ENCODE results near the gene IPO11. TPM values are rescaled to one million over a fixed set of nuclear protein-coding genes. Genes with fewer than 3 reads are reported as not detected.
"Not testable (repeated sequence)": the region's sequence is repeated elsewhere in the genome, so short reads cannot be mapped to it uniquely, and the experiment has no call there.

Gene IPO11
- total RNA-seq, 1 experiment from 2014 or later: 16.1 TPM

DNA sequence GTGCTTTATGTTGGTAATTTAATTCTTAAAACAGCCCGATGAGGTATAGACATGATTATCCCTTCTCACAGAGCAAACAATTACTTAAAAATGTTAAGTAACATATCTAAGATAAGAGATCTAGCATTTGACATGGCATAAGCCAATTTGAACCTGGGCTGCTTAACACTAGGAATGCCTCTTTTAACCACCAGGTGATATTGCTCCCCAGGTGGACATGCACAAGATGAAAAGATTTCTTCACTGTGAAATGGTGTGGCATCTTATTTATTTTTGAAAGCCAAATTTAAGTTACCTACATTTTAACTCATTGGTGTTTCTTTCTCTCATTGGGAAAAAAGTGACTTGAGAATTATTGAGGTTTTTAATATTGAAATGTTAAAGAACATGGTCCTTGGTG lies 150.3 kb downstream of the IPO11 start:
- no TSS peak for BruUV-seq (replicated peaks)
- no peaks in the 10 kb centered on the region for H3K9me3 ChIP-seq (ENCODE audit: low read length)

DNA sequence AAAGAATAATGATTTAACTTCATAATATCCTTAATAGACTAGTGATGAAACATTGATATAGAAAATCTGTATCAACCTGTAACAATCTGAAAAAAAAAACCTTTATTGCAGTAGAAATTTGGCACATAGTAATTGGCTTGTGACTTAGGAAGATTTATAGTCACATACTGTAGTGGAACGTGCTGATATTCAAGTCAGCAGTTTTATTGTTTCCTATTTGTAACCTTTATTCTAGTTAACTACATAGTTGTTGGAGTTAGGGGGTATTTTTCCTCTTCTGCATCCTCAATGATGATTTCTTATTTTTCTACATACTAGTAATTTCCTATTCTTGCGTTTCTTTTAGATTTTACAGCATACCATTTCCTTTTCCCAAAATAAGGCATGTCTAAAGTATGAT lies 151.5 kb downstream of the IPO11 start:
- H3K27me3 ChIP-seq (ENCODE audit: low read length): no peaks in the 10 kb centered on the region
- H3K9me2 ChIP-seq (replicated peaks; ENCODE audit: low read length): no peaks in the 10 kb centered on the region
- CTCF ChIA-PET: no interaction called here
- no peaks in the 10 kb centered on the region for H3K79me2 ChIP-seq (ENCODE audit: low read length)
- DNase-seq (no peak), ATAC-seq (no peak)
- H3K27ac ChIP-seq (ENCODE audit: low read length): no peak overlapping the region
- H3K9me3 ChIP-seq (ENCODE audit: low read length): no peaks in the 10 kb centered on the region
- no peaks in the 10 kb centered on the region for H3F3A ChIP-seq (ENCODE audit: low read length, unreplicated experiment)
- no peaks in the 10 kb centered on the region for H4K20me1 ChIP-seq (ENCODE audit: low read length)
- intact Hi-C loops (cut with micrococcal nuclease): no loop called here
- H3K4me3 ChIP-seq (ENCODE audit: low read length): no peak overlapping the region
- no peaks in the 10 kb centered on the region for H3K4me1 ChIP-seq (ENCODE audit: insufficient read depth, low read length)
- no peak overlapping the region for H2AFZ ChIP-seq (ENCODE audit: low read length)
- TF ChIP-seq, protein P1, sequence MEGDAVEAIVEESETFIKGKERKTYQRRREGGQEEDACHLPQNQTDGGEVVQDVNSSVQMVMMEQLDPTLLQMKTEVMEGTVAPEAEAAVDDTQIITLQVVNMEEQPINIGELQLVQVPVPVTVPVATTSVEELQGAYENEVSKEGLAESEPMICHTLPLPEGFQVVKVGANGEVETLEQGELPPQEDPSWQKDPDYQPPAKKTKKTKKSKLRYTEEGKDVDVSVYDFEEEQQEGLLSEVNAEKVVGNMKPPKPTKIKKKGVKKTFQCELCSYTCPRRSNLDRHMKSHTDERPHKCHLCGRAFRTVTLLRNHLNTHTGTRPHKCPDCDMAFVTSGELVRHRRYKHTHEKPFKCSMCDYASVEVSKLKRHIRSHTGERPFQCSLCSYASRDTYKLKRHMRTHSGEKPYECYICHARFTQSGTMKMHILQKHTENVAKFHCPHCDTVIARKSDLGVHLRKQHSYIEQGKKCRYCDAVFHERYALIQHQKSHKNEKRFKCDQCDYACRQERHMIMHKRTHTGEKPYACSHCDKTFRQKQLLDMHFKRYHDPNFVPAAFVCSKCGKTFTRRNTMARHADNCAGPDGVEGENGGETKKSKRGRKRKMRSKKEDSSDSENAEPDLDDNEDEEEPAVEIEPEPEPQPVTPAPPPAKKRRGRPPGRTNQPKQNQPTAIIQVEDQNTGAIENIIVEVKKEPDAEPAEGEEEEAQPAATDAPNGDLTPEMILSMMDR (conservative IDR thresholded peaks at IDR 0.05; ENCODE audit: low read depth, low read length): no peak
- TF ChIP-seq EZH2phosphoT487 (IDR thresholded peaks at IDR 0.05; ENCODE audit: borderline replicate concordance, low read length) (no peak), EZH2 (IDR thresholded peaks at IDR 0.05; ENCODE audit: low read length, unreplicated experiment) (no peak)
- H3K9ac ChIP-seq (ENCODE audit: low read length): no peak overlapping the region
- peaks cover 17% of the 10 kb centered on the region for H3K36me3 ChIP-seq (ENCODE audit: low read depth, low read length)
- POLR2A ChIA-PET (ENCODE audit: unreplicated experiment): no interaction called here
- no peak overlapping the region for H3K4me2 ChIP-seq (ENCODE audit: low read length)
- BruUV-seq (replicated peaks): no TSS peak

More for the DNA sequence above, 150.3 kb downstream of the IPO11 start:
- no peak for TF ChIP-seq EZH2 (IDR thresholded peaks at IDR 0.05; ENCODE audit: low read length, unreplicated experiment)
- TF ChIP-seq, protein P1 (conservative IDR thresholded peaks at IDR 0.05; ENCODE audit: low read depth, low read length): peak; percentile 23; the same call in 1 of the 2 replicates
- Histone ChIP-seq H3K9me2 (replicated peaks; ENCODE audit: low read length) (no peaks in the 10 kb centered on the region), H3K9ac (ENCODE audit: low read length) (no peak overlapping the region), H3K4me1 (ENCODE audit: insufficient read depth, low read length) (no peaks in the 10 kb centered on the region), H3K4me2 (ENCODE audit: low read length) (no peak overlapping the region), H4K20me1 (ENCODE audit: low read length) (no peaks in the 10 kb centered on the region), H3K79me2 (ENCODE audit: low read length) (no peaks in the 10 kb centered on the region), H2AFZ (ENCODE audit: low read length) (no peak overlapping the region), H3K27ac (ENCODE audit: low read length) (no peak overlapping the region), H3K27me3 (ENCODE audit: low read length) (no peaks in the 10 kb centered on the region), H3K4me3 (ENCODE audit: low read length) (no peak overlapping the region), H3K36me3 (ENCODE audit: low read depth, low read length) (peaks cover 8% of the 10 kb centered on the region), H3F3A (ENCODE audit: low read length, unreplicated experiment) (no peaks in the 10 kb centered on the region)
- ChIA-PET POLR2A (ENCODE audit: unreplicated experiment) (interaction anchor here (0.6 kb wide), 1 partner anchor 93 kb away, joined by 7 read pairs; no protein-coding TSS in a partner anchor), CTCF (no interaction called here)
- no peak for DNase-seq
- no peak for ATAC-seq
- intact Hi-C loops (cut with micrococcal nuclease): no loop called here

DNA sequence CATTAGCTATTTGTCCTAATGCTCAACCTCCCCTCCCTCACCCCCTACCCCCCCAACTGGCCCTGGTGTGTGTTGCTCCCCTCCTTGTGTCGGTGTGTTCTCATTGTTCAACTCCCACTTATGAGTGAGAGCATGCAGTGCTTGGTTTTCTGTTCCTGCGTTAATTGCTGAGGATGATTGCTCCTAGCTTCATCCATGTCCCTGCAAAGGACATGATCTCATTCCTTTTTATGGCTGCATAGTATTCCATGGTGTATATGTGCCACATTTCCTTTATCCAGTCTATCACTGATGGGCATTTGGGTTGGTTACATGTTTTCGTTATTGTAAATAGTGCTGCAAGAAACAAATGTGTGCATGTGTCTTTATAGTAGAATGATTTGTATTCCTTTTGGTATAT lies 153.2 kb downstream of the IPO11 start:
- BruUV-seq (replicated peaks); H3K27me3 ChIP-seq (ENCODE audit: low read length): not testable (repeated sequence)

More for the DNA sequence above, 153.2 kb downstream of the IPO11 start:
- H3F3A ChIP-seq (ENCODE audit: low read length, unreplicated experiment); intact Hi-C loops (cut with micrococcal nuclease); DNase-seq; H4K20me1 ChIP-seq (ENCODE audit: low read length); H3K9ac ChIP-seq (ENCODE audit: low read length); CTCF ChIA-PET; H3K9me3 ChIP-seq (ENCODE audit: low read length); H3K79me2 ChIP-seq (ENCODE audit: low read length); H3K27ac ChIP-seq (ENCODE audit: low read length); H3K4me3 ChIP-seq (ENCODE audit: low read length); H2AFZ ChIP-seq (ENCODE audit: low read length); H3K4me1 ChIP-seq (ENCODE audit: insufficient read depth, low read length); H3K4me2 ChIP-seq (ENCODE audit: low read length); H3K9me2 ChIP-seq (replicated peaks; ENCODE audit: low read length); POLR2A ChIA-PET (ENCODE audit: unreplicated experiment); ATAC-seq: not testable (repeated sequence)
- H3K36me3 ChIP-seq (ENCODE audit: low read depth, low read length): peaks cover 17% of the 10 kb centered on the region
